PC-3 (cell line): ENCODE results near the gene LRRC75A. TPM values are rescaled to one million over a fixed set of nuclear protein-coding genes. Genes with fewer than 3 reads are reported as not detected.

Source experiments
- ATAC-seq: fragments of 200-7000 bp; cut with Tn5 transposase; 2 replicates; pipeline ENCODE4 v1.9.1; 2020; ENCODE audit warnings: mild to moderate bottlenecking, moderate library complexity
- BruUV-seq: library from RNA; stranded (reverse); fragments of 400-500 nt; replicated peaks from 2 replicates; lab custom pipeline; 2021; lab: Mats Ljungman, UMichigan
- CTCF ChIA-PET: fragments of 300-600 bp; sonication (Branson Sonifier 250); formaldehyde crosslinking; loops from one replicate; lab custom pipeline; 2022; ENCODE audit warnings: antibody characterized with exemption; lab: Charles Lee
- POLR2A ChIA-PET: fragments of 300-600 bp; sonication (Branson Sonifier 250); formaldehyde crosslinking; loops from one replicate; lab custom pipeline; 2022; ENCODE audit warnings: antibody characterized with exemption; ENCODE audit not compliant: unreplicated experiment; lab: Charles Lee
- DNase-seq: peaks from one replicate; pipeline ENCODE4 v3.0.0-alpha.2; 2015
- H2AFZ ChIP-seq: fragments of 300-600 bp; sonication (generic); 2 replicates; pipeline ENCODE4 v1.6.0; 2016; ENCODE audit warnings: antibody characterized with exemption, low read length
- H3F3A ChIP-seq: fragments of 300-600 bp; sonication (generic); one replicate; pipeline ENCODE4 v1.6.0; 2017; ENCODE audit warnings: antibody characterized with exemption, low read length, control low read depth, mild to moderate bottlenecking; ENCODE audit not compliant: unreplicated experiment
- H3K27ac ChIP-seq: fragments of 300-600 bp; sonication (generic); 2 replicates; pipeline ENCODE4 v1.5.1; 2016; ENCODE audit warnings: mild to moderate bottlenecking, low read length
- H3K27me3 ChIP-seq: fragments of 300-600 bp; sonication (generic); 2 replicates; pipeline ENCODE4 v1.6.1; 2016; ENCODE audit warnings: low read length, mixed read lengths
- H3K36me3 ChIP-seq: fragments of 300-600 bp; sonication (generic); 2 replicates; pipeline ENCODE4 v1.6.1; 2016; ENCODE audit warnings: low read depth, mixed run types, low read length, mixed read lengths
- H3K4me1 ChIP-seq: fragments of 300-600 bp; sonication (generic); 2 replicates; pipeline ENCODE4 v1.5.1; 2016; ENCODE audit warnings: low read length; ENCODE audit not compliant: insufficient read depth
- H3K4me2 ChIP-seq: fragments of 300-600 bp; sonication (generic); 2 replicates; pipeline ENCODE4 v1.6.0; 2016; ENCODE audit warnings: low read length
- H3K4me3 ChIP-seq: fragments of 300-600 bp; sonication (generic); 2 replicates; pipeline ENCODE4 v1.5.1; 2016; ENCODE audit warnings: mild to moderate bottlenecking, low read length, mixed read lengths
- H3K79me2 ChIP-seq: fragments of 300-600 bp; sonication (generic); 2 replicates; pipeline ENCODE4 v1.6.1; 2017; ENCODE audit warnings: low read length, mixed read lengths
- H3K9ac ChIP-seq: fragments of 300-600 bp; sonication (generic); 2 replicates; pipeline ENCODE4 v1.6.0; 2016; ENCODE audit warnings: mild to moderate bottlenecking, low read length
- H3K9me2 ChIP-seq: fragments of 300-600 bp; sonication (generic); replicated peaks from 2 replicates; pipeline ENCODE4 v1.6.1; 2016; ENCODE audit warnings: mixed run types, low read length, mixed read lengths
- H3K9me3 ChIP-seq: fragments of 300-600 bp; sonication (generic); 2 replicates; pipeline ENCODE4 v1.6.1; 2016; ENCODE audit warnings: low read length, mixed read lengths
- H4K20me1 ChIP-seq: fragments of 300-600 bp; sonication (generic); 2 replicates; pipeline ENCODE4 v1.6.1; 2016; ENCODE audit warnings: low read length, mixed read lengths
- CTCF ChIP-seq: fragments of 300-600 bp; sonication (generic); conservative IDR thresholded peaks from 2 replicates; pipeline ENCODE4 v1.5.1; 2017; ENCODE audit warnings: antibody characterized with exemption, low read depth, mild to moderate bottlenecking, low read length
- EZH2 ChIP-seq: fragments of 300-600 bp; sonication (generic); IDR thresholded peaks from one replicate; pipeline ENCODE4 v1.6.1; 2017; ENCODE audit warnings: antibody characterized with exemption, mild to moderate bottlenecking, low read length; ENCODE audit not compliant: unreplicated experiment
- EZH2phosphoT487 ChIP-seq: fragments of 300-600 bp; sonication (generic); IDR thresholded peaks from 2 replicates; pipeline ENCODE4 v1.6.1; 2018; ENCODE audit warnings: mild to moderate bottlenecking, antibody characterized with exemption, low read length, borderline replicate concordance
- intact Hi-C: fragments of 100-400 bp; cut with micrococcal nuclease; formaldehyde crosslinking; loops from 2 replicates; pipeline ENCODE4 v1.9.0; 2023
- total RNA-seq: library from RNA; depleted of rRNA; stranded (reverse); fragments of >200 nt; gene quantifications from 2 replicates; pipeline ENCODE4 v1.2.3, GENCODE V29; 2014

Gene LRRC75A
- total RNA-seq, 1 experiment from 2014 or later, result 15.8 TPM

- Histone ChIP-seq H2AFZ (no peak overlapping the region), H4K20me1 (no peaks in the 10 kb centered on the region), H3K27ac (peak overlapping the region; percentile 85; the same call in 1 of the 2 replicates), H3K9me2 (no peaks in the 10 kb centered on the region), H3K4me2 (no peak overlapping the region), H3K9me3 (no peaks in the 10 kb centered on the region), H3K4me1 (peaks cover 31% of the 10 kb centered on the region), H3F3A (peaks cover 7% of the 10 kb centered on the region), H3K36me3 (no peaks in the 10 kb centered on the region), H3K27me3 (no peaks in the 10 kb centered on the region), H3K4me3 (no peak overlapping the region), H3K79me2 (no peaks in the 10 kb centered on the region), H3K9ac (no peak overlapping the region)
- intact Hi-C loops, result no loop called here
- no TSS peak for BruUV-seq
- CTCF ChIA-PET, result no interaction called here
- POLR2A ChIA-PET, result no interaction called here
- peak; percentile 37 for DNase-seq
- no peak for TF ChIP-seq CTCF
- TF ChIP-seq EZH2phosphoT487, result no peak
- no peak for TF ChIP-seq EZH2
- ATAC-seq, result no peak
These were observed 73.9 kb downstream of the LRRC75A start for GRCh38 chr17:16417896-16418684.

DNA sequence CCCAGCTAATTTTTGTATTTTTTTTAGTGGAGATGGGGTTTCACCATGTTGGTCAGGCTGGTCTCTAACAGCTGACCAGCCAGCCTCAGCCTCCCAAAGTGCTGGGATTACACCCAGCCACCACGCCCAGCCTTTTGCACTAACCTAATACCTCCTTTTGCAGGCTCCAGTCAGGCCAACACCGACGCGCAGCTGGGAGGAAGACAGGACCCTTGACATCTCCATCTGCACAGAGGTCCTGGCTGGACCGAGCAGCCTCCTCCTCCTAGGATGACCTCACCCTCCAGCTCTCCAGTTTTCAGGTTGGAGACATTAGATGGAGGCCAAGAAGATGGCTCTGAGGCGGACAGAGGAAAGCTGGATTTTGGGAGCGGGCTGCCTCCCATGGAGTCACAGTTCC lies 74.6 kb downstream of the LRRC75A start:
- no peak overlapping the region for H3K27ac ChIP-seq
- H3K79me2 ChIP-seq, result no peaks in the 10 kb centered on the region
- no peaks in the 10 kb centered on the region for H3K36me3 ChIP-seq
- BruUV-seq, result no TSS peak
- DNase-seq (no peak), ATAC-seq (no peak)
- H3K9me2 ChIP-seq, result no peaks in the 10 kb centered on the region
- no peaks in the 10 kb centered on the region for H3K9me3 ChIP-seq
- TF ChIP-seq CTCF, result no peak
- TF ChIP-seq EZH2phosphoT487, result no peak
- intact Hi-C loops, result no loop called here
- no peaks in the 10 kb centered on the region for H3K27me3 ChIP-seq
- ChIA-PET CTCF (no interaction called here), POLR2A (no interaction called here)
- H4K20me1 ChIP-seq, result no peaks in the 10 kb centered on the region
- peaks cover 7% of the 10 kb centered on the region for H3F3A ChIP-seq
- H3K4me2 ChIP-seq, result no peak overlapping the region
- H2AFZ ChIP-seq, result no peak overlapping the region
- peaks cover 31% of the 10 kb centered on the region for H3K4me1 ChIP-seq
- H3K4me3 ChIP-seq, result no peak overlapping the region
- no peak overlapping the region for H3K9ac ChIP-seq
